ENCODE results near the gene CFTR.
"Not testable (repeated sequence)": the region's sequence is repeated elsewhere in the genome, so short reads cannot be mapped to it uniquely, and the experiment has no call there.

CFTR gene

DNA sequence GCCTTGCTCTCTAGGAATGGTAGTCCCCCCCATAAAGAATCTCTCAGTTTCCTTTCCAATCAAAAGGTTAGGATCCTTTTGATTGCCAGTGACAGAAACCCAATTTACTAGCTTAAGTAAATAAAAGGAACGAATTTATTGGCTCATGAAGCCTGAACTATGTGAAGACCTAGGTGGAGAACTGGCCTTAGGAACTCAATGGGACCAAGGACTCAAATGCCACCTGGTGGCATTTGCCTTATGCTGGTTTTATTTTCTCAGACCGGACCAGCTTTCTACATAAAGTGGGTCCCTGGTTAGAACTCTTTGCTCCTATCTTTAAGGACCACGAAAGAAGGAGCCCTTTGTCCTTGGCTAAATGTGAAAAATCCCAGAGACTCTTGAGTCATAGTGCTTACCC, 25.4 kb downstream of the CFTR start:
- DNase-seq: no peak

DNA sequence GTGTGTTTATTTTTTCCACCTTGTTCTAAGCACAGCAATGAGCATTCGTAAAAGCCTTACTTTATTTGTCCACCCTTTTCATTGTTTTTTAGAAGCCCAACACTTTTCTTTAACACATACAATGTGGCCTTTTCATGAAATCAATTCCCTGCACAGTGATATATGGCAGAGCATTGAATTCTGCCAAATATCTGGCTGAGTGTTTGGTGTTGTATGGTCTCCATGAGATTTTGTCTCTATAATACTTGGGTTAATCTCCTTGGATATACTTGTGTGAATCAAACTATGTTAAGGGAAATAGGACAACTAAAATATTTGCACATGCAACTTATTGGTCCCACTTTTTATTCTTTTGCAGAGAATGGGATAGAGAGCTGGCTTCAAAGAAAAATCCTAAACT, 28.9 kb downstream of the CFTR start:
- DNase-seq: no peak

DNA sequence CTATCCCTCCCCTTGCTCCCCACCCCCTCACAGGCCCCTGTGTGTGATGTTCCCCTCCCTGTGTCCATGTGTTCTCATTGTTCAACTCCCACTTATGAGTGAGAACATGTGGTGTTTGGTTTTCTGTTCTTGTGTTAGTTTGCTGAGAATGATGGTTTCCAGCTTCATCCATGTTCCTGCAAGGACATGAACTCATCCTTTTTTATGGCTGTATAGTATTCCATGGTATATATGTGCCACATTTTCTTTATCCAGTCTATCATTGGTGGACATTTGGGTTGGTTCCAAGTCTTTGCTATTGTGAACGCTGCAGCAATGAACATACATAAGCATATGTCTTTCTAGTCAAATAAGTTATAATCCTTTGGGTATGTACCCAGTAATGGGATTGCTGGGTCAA, 37.4 kb downstream of the CFTR start:
- not testable (repeated sequence) for DNase-seq

DNA sequence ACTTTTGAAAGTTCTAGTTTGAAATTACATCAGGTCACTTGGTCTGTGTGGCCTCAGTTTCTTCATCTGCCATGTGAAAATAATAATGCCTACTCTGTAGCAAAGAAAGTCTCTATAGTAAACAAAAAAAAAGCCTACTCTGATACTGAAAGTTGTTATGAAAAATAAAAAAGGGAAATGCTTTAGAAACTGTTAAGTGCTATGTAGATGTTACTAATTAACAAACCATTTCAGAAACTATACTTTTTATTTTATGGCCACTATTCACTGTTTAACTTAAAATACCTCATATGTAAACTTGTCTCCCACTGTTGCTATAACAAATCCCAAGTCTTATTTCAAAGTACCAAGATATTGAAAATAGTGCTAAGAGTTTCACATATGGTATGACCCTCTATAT, 50.6 kb downstream of the CFTR start:
- no peak for DNase-seq

DNA sequence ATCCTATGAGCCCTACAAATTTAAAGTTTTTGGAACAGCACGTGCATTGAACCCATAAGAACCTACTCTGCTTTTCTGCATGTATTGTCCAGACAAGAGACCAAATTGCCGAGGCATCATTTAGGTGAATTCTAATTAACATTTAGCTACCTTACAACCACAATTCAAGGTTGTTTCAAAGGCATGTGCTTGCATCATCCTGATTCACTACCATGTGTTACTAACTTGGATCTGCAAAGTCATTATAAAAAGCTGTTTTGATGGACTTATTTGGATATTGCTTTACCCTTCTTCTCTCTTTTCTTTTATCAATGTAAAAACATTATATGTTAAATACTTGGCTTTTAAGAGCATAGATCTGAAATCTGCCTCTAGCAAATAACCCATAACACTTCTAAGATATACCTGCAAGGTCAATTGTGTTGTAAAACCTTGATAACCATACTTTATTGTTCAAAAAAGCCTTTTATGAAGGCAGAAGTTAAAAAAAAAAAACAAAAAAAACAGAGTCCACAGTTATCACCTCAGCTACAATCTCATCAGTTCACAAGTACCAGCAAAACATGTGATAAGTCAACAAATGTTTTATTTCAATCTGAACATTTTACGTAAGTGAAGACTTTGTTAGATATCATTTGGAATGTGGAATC, 51.9 kb downstream of the CFTR start:
- no peak for DNase-seq

DNA sequence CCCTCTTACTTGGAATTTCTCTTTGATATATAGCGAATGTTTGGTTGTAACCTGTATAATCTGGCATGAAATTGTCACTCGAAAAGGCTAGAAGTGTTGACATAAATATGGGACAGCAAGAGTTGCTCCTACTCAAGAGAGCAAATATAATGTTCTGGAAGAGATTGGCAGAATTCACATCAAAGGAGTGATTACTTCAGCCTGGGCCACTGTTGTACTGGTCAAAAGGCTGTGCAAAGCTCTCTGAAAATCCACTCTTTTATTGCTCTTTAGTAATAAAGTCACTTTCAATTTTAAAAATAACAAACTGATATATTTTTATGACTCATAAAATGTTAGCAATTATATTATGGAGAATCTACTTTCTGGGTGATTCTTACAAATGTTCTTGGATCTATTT, 58.2 kb downstream of the CFTR start:
- no peak for DNase-seq

DNA sequence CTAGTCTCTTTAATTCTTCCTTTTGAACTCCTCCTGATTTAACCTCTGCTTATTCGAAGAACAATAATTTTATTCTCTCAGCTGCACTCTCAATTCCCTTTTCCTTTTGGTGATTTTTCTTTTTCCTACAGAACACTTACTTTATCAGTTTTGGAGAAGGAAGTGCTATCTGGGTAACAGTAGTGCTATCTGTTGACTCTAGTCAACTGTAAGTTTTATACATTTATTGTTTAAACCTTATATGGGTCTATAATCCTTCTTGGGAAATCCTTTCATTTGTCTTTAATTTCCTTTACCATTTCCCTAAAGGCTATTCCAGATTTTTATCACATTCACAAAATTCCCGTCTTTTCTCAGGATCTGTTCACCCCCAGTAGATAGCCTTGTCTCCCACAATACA, 64.2 kb downstream of the CFTR start:
- DNase-seq: no peak

DNA sequence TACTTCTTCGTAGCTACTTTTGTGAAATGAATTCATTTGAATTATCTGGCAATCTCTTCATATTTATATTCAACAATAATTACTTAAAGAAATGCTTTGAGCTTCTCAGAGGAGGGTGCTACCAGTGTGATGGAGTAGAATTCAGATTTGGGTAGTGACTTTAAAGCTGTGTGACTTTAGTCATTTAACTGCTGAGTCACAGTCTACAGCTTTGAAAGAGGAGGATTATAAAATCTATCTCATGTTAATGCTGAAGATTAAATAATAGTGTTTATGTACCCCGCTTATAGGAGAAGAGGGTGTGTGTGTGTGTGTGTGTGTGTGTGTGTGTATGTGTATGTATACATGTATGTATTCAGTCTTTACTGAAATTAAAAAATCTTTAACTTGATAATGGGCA, 68.2 kb downstream of the CFTR start:
- DNase-seq: no peak

DNA sequence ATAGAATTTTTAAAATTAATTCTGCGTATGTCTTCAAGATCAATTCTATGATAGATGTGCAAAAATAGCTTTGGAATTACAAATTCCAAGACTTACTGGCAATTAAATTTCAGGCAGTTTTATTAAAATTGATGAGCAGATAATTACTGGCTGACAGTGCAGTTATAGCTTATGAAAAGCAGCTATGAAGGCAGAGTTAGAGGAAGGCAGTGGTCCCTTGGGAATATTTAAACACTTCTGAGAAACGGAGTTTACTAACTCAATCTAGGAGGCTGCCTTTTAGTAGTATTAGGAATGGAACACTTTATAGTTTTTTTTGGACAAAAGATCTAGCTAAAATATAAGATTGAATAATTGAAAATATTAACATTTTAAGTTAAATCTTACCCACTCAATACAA, 70.8 kb downstream of the CFTR start:
- DNase-seq: no peak

DNA sequence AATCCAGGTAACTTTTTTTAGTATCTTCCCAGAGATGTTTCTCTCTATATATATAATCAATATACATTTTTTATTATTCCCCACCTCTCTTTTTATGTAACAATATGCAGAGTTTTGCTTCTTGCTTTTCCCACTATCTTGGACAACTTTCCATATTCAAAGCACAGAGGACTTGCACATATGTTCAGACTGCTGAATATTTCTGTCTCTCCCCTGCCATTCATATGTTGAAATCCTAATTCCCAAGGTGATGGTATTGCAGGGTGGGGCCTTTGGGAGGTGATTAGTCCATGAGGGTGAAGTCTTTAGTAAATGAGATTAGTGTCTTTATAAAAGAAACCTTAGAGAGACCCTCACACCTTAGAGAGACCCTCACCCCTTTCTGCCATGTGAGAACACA, 72.8 kb downstream of the CFTR start:
- no peak for DNase-seq

DNA sequence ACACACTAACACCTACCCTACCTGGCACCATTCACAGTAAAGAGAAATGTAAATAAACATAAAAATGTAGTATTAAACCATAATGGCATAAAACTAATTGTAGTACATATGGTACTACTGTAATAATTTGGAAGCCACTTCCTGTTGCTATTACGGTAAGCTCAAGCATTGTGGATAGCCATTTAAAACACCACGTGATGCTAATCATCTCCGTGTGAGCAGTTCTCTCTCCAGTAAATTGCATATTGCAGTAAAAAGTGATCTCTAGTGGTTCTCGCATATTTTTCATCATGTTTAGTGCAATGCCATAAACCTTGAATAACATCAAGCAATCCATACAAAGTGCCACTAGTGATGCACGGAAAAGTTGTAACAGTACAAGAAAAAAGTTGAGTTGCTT, 75.4 kb downstream of the CFTR start:
- no peak for DNase-seq

DNA sequence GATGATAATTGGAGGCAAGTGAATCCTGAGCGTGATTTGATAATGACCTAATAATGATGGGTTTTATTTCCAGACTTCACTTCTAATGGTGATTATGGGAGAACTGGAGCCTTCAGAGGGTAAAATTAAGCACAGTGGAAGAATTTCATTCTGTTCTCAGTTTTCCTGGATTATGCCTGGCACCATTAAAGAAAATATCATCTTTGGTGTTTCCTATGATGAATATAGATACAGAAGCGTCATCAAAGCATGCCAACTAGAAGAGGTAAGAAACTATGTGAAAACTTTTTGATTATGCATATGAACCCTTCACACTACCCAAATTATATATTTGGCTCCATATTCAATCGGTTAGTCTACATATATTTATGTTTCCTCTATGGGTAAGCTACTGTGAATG, 79.6 kb downstream of the CFTR start:
- no peak for DNase-seq

DNA sequence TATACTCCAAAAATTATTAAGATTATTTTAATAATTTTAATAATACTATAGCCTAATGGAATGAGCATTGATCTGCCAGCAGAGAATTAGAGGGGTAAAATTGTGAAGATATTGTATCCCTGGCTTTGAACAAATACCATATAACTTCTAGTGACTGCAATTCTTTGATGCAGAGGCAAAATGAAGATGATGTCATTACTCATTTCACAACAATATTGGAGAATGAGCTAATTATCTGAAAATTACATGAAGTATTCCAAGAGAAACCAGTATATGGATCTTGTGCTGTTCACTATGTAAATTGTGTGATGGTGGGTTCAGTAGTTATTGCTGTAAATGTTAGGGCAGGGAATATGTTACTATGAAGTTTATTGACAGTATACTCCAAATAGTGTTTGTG, 80.2 kb downstream of the CFTR start:
- no peak for DNase-seq

DNA sequence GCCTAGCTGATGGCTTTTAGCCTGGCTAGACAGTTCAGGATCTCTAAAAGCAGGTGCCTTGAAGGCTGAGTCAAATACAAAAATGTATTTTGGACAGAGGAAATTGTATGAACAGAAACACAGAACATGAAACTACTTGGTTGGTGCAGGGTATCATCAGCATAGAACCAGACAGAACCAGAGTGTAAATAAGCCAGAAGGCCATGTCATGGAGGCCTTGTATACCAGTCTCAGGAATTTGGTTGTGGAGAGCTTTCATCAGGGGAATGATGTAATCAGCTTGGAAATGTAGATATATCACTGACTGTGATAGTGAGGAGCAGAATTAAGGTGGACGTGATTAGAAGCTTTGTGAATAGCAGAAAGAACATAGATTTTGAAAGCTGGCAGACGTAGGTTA, 82.9 kb downstream of the CFTR start:
- DNase-seq: no peak

DNA sequence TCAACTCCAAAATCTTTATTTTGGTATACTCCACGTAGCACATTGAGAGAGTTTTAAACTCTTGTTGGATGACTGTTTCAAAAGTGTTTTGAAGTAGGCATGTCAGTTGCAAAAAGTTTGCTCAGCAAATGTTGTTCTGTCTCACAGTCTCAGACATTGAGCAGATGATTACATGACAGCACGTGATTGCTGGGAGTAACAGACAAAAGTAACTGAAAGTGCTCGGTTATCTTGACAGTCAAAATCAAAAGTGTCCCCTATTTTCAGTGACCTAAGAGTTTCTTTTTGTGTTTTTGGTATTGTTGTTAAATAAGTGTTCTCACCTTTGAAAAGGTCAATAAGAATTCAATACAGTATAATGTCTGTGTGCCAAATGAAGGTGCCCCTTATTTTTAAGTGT, 84.3 kb downstream of the CFTR start:
- no peak for DNase-seq

DNA sequence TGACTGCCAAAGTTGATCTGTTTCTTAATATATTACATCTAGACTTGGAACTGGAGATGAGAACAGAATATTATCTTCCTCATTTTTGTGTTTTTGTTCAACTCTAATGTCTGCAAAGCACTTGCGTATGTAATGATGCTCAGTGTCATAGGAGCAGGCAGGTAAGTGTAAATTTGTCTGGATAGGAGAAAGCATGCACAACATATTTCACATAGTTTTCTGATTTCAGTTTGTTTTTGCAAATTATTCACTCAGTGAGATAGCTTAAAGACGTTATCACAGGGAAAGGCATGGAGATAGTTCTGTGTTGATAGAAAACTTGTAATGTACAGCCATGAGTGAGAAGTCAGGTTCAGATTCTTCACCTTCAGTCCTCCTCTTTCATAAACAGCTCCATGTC, 84.8 kb downstream of the CFTR start:
- no peak for DNase-seq

DNA sequence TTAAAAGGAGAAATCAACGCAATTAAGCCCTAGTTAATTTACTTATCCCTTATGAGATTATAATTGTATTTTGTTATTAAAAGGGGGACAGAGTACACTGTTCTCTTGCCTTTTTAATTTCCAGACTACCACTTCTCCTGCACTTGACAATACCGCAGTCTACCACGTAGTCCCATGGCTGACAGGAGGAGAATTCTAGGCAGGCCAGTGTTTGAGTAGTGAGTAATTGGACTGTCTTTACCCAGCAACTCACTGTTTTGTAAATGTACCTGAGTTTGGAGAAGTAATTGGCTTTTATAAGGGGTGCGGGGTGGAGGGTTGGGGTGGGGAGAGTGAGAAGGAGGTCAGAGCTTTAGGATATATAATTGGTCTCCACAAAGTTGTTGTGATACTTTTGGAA, 85.4 kb downstream of the CFTR start:
- no peak for DNase-seq

DNA sequence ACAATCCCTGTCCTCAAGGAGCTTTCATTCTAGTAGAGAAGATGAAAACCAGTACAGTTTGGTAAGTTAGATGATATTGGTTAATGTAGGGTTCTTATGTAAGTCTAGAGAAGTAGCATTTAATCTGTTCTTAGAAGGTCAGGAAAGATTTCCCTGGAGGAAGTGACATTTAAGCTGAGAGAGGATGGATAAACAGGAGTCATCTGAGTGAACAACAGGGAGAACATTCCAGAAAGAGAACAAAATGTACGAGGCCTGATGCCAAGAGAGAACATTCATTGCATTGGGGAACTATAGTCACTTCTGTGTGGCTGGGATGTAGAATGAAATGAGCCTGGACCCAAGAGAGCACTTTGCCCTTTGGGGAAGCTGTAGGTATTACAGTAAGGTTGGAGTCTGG, 88.0 kb downstream of the CFTR start:
- no peak for DNase-seq

DNA sequence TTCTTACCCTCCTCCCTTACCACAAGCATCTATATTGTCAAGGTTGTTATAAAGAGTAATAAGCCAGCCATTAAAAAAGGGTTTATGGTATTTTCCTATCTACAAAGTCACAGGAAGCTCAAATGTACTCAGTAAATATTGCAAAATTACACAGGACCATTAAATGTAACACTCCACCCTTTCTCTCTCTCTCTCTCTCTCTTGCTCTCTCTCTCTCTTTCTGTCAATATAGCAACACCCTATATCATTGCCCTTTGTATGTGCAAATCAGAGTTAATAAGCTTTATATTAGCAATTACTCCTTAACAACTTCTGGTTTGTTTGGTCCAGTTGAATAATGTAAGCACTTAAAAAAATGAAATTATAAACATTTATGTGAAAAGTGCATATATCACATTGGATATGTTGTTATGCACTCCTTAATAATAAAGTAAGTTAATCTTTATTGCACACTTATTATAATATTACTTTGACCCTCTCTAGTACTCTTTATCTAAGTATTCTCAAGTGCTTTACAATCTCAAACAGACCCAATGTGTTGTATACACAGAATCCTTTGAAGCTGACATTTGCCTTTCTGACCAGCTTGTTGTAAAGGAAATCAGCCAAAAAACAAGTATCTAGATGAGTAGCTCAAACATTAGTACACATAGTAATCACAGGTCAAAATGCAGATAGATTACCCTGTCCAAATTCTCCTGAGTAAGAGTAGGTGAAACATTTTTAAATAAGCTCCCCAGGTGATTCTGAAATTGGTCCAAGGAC, 93.2 kb downstream of the CFTR start:
- DNase-seq: no peak

DNA sequence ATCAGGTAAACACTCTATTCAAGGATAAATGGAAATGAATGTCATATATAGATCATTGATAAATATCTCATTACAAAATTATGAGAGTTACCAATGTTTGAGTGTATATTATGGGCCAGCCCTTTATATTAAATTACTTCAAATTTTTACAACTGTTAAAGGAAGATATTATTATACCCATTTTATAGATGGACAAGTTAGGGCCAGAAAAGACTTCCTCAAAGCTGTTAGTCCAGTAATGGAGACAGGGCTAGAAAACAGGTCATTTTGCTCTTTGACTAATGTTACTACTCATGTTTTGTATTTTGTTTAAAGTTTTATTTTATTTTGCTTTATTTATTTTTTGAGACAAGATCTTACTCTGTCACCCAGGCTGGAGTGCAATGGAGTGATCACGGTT, 101.6 kb downstream of the CFTR start:
- no peak for DNase-seq

DNA sequence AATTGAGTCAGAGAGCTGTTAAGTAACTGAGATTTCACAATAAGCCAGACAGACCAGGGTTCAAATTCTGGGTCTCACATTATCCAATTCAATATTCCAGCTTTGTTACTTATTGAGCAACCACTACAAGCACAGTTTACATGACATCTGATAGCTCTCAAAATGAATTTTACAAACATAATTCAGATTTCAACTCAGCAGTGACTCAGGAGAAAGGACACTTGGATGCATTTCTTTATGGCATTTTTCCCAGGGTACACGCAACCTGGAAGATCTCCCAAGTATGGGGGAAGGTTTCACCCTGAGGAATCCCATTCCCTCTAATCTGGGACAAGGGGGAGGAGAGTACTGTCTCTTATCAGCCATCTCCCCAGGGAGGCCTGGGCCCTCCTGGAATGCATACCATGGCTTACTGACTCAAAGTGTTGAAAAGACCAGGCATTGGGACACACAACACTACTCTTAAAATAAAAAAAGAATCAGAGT, 102.4 kb downstream of the CFTR start:
- no peak for DNase-seq

DNA sequence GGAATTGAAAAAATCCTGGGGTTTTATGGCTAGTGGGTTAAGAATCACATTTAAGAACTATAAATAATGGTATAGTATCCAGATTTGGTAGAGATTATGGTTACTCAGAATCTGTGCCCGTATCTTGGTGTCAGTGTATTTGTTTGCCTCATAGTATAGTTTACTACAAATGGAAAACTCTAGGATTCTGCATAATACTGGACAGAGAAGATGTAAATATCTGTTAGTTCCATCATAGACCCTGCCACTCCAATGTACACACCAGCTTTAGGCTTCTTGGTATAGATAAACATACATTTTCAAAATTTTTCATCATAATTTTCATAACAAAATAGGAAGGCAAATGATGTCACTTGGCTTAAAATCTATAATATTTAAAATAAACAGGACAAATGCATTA, 108.1 kb downstream of the CFTR start:
- no peak for DNase-seq

DNA sequence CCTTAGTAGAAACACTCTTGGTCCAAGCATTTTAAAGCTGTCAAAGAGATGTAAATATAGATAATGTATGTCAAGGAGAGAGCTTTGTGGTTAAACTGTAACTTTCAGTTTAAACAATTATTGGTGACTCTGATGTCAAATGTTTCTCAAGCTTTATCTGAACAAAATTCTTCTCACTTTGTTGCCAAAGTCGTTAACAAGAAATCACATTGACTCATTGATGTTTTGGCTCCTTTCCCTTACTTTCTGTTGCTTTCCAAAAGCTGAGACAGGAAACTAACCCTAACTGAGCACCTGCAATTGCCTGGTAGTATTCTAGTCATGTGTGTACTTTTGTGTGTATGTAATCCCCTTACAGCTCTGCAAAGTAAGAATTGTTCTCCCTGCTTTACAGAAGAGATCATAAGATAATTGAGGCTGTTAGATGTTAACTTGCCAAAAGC, 108.5 kb downstream of the CFTR start:
- no peak for DNase-seq

DNA sequence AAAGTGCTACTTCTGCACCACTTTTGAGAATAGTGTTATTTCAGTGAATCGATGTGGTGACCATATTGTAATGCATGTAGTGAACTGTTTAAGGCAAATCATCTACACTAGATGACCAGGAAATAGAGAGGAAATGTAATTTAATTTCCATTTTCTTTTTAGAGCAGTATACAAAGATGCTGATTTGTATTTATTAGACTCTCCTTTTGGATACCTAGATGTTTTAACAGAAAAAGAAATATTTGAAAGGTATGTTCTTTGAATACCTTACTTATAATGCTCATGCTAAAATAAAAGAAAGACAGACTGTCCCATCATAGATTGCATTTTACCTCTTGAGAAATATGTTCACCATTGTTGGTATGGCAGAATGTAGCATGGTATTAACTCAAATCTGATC, 110.4 kb downstream of the CFTR start:
- no peak for DNase-seq
